ENCODE results near the gene SYNGAP1.

Gene SYNGAP1

DNA sequence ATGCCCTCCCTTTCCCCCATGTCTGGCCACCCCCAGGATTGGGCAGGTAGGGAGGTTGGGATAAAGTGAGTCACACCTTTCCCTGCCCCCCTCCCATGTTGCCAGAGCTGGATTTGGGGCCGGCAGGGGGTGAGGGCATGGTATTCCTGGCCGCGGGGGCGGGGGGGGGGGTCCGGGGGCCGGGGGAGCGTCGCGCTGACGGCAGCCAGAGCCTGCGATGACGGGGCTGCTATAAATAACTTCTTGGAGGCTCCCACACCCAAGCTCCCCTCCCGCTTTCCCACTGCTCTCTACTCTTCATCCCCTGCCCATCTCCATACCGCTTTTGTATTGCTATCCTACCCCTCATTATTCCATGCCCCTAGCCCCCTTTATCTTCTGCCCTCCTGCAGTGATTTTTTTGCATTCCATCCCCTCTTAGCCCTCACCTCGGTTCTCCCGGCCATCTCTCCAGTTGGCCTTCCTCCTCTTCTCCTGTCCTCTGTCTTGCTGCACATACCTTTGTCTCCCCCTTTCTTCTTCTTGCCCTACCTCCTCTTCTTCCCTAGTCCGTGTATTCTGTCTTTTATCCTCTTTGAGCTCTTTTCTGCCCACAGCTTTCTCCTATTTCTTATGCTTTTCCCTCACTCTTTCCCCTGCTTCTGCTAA is 13.8 kb downstream of the SYNGAP1 start:
- H3K4me3 ChIP-seq (replicated peaks; ENCODE audit: low read depth, low read length) = no peak overlapping the region
- DNase-seq (ENCODE audit: extremely low read depth, low read depth) = no peak
- TF ChIP-seq, protein P1, sequence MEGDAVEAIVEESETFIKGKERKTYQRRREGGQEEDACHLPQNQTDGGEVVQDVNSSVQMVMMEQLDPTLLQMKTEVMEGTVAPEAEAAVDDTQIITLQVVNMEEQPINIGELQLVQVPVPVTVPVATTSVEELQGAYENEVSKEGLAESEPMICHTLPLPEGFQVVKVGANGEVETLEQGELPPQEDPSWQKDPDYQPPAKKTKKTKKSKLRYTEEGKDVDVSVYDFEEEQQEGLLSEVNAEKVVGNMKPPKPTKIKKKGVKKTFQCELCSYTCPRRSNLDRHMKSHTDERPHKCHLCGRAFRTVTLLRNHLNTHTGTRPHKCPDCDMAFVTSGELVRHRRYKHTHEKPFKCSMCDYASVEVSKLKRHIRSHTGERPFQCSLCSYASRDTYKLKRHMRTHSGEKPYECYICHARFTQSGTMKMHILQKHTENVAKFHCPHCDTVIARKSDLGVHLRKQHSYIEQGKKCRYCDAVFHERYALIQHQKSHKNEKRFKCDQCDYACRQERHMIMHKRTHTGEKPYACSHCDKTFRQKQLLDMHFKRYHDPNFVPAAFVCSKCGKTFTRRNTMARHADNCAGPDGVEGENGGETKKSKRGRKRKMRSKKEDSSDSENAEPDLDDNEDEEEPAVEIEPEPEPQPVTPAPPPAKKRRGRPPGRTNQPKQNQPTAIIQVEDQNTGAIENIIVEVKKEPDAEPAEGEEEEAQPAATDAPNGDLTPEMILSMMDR (IDR thresholded peaks at IDR 0.05; ENCODE audit: low read depth, low read length, missing control alignments) = no peak

DNA sequence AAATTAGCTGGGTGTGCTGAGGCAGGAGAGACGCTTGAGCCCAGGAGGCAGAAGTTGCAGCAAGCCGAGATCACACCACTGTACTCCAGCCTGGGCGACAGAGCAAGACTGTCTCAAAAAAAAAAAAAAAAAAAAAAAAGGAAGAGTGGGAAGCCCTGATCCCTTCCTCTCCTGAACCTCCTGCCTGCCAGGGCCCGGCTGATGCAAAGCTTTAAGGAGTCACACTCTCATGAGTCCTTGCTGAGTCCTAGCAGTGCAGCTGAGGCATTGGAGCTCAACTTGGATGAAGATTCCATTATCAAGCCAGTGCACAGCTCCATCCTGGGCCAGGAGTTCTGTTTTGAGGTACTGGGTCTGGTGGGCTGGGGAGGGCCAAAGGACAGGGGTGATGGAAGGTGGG is 15.1 kb downstream of the SYNGAP1 start:
- TF ChIP-seq, protein P1 (IDR thresholded peaks at IDR 0.05; ENCODE audit: low read depth, low read length, missing control alignments) = no peak
- H3K4me3 ChIP-seq (replicated peaks; ENCODE audit: low read depth, low read length) = no peak overlapping the region
- DNase-seq (ENCODE audit: extremely low read depth, low read depth) = no peak

DNA sequence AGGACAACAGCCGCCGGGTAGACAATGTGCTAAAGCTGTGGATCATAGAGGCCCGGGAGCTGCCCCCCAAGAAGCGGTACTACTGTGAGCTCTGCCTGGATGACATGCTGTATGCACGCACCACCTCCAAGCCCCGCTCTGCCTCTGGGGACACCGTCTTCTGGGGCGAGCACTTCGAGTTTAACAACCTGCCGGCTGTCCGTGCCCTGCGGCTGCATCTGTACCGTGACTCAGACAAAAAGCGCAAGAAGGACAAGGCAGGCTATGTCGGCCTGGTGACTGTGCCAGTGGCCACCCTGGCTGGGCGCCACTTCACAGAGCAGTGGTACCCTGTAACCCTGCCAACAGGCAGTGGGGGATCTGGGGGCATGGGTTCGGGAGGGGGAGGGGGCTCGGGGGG is 17.8 kb downstream of the SYNGAP1 start:
- DNase-seq (ENCODE audit: extremely low read depth, low read depth) = no peak
- TF ChIP-seq, protein P1 (IDR thresholded peaks at IDR 0.05; ENCODE audit: low read depth, low read length, missing control alignments) = no peak
- H3K4me3 ChIP-seq (replicated peaks; ENCODE audit: low read depth, low read length) = no peak overlapping the region

DNA sequence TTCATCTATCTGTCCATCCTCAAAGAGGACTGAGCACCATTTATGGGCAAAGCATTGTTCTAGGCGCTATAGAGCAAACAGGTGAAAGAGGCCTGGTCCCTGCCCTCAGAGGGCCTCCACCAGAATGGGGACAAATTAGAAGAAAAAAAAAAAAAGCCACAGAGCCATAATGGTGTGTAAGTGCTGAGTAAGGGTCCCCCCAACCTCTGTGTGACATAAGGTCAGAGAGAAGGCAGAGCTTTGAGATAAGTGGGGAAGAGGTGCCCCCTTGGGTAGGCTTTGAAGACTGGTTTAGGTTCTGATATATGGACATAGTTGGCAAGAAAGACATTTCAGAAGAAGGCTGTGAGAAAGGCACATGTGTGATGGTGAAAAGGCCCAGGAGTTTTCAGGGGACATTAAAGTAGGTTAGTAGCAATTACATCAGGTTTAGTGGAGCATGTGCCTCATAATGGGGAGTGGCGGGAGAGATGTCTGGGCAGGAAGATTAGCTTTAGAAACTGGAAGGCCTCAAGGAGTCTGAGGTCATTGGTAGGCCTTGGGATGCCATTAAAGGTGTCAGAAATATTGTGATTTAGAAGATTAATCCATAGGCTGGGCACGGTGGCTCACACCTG is 19.2 kb downstream of the SYNGAP1 start:
- TF ChIP-seq, protein P1 (IDR thresholded peaks at IDR 0.05; ENCODE audit: low read depth, low read length, missing control alignments) = no peak
- H3K4me3 ChIP-seq (replicated peaks; ENCODE audit: low read depth, low read length) = no peak overlapping the region
- DNase-seq (ENCODE audit: extremely low read depth, low read depth) = no peak

DNA sequence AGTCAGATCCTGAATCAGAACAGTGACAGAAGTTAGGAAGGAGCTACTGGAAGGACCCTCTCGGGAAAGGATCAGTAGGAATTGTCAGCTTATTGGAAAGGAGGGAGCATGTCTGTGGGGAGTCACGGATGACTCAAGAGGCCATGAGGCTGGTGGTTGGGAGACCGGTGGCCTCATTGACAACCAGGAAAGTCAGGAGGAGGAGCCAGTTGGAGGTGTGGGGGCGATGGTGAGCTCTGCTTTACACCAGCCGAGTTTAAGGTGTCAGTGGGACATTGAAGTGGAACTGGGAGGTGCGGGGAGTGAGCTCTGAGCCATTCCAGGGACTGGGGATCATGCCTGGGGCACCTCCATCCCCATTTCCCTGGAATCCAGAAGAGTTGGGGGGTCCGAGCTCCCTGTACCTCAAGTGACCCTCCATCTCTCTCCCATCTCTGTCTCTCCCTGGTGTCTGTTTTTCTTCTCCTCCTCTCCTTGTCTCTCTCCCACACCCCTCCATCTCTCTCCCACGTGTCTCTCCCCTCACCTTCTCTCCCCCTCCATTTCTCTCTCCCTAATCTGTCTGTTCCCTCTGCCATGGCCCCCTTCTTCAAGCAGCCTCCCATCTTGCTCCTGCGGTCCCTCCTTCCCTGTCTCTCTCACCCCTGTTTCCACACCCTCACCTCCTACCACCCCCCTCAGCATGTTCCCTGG is 20.2 kb downstream of the SYNGAP1 start:
- H3K4me3 ChIP-seq (replicated peaks; ENCODE audit: low read depth, low read length) = no peak overlapping the region
- TF ChIP-seq, protein P1 (IDR thresholded peaks at IDR 0.05; ENCODE audit: low read depth, low read length, missing control alignments) = no peak

DNA sequence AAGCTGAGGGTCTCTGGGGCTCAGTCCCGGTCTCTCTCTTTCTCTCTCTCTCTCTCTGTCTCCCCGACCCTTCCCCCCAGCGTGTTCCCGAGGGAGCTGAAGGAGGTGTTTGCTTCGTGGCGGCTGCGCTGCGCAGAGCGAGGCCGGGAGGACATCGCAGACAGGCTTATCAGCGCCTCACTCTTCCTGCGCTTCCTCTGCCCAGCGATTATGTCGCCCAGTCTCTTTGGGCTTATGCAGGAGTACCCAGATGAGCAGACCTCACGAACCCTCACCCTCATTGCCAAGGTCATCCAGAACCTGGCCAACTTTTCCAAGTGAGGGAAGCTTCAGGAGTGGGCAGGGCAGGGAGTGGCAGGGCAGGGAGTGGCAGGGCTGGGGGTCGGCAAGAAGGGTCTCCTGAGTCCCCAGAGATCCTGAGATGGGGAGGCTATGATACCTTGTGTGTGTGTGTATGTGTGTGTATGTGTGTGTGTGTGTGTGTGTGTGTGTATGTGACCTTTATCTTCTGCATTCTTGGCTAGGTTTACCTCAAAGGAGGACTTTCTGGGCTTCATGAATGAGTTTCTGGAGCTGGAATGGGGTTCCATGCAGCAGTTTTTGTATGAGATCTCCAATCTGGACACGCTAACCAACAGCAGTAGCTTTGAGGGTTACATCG is 20.9 kb downstream of the SYNGAP1 start:
- TF ChIP-seq, protein P1 (IDR thresholded peaks at IDR 0.05; ENCODE audit: low read depth, low read length, missing control alignments) = no peak
- no peak overlapping the region for H3K4me3 ChIP-seq (replicated peaks; ENCODE audit: low read depth, low read length)
- DNase-seq (ENCODE audit: extremely low read depth, low read depth) = no peak

More for the DNA sequence above, 20.2 kb downstream of the SYNGAP1 start:
- no peak for DNase-seq (ENCODE audit: extremely low read depth, low read depth)

All from HFF-Myc (cell line).